ENCODE measurements around the gene SLC29A4.
"Not testable (repeated sequence)": the region's sequence is repeated elsewhere in the genome, so short reads cannot be mapped to it uniquely, and the experiment has no call there.

The SLC29A4 gene

DNA sequence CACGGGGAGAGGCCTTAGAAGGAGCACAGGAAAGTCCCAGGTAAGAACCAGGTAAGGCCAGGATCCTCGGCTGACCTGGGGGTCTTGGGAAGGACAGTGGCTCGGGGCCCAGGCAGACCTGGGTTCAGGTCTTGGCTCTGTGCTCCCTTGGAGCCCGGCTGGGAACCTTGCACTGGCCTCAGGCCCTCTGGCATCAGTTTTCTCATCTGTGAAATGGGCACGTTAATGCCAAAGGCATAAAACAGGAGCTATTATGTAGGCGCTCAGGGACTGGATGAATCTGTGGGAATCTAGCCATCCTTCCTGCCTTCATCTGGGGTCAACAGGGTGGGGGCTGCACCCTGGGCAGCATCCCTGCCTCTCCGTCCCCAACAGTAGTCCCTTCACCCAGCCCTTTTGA lies 8.3 kb upstream of the SLC29A4 start:
- no peak for DNase-seq (ENCODE audit: low read depth in 2 of 2, low spot score in 1 of 2)

DNA sequence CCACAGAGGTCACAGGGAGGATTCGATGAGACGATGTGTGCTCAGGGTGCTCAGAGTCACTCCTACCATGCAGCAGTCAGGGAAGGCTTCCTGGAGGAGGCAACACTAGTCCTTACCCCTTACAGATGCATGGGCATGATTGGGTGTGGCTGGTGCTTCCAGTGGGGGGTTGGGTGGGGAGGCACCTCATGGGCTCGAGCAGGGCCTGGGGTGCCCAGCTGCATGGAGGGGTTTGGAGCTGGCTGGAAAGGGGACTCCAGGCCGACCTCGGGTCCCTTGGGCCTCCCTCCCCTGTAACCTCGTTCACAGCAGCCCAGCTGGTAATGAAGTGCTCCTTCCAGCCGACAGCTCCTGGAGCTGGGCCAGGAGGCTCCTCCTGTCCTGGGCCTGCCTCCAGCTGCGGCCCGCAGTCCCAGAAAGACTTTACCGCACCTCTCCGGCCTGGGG lies 7.7 kb upstream of the SLC29A4 start:
- not testable (repeated sequence) for DNase-seq (ENCODE audit: low read depth in 2 of 2, low spot score in 1 of 2)

DNA sequence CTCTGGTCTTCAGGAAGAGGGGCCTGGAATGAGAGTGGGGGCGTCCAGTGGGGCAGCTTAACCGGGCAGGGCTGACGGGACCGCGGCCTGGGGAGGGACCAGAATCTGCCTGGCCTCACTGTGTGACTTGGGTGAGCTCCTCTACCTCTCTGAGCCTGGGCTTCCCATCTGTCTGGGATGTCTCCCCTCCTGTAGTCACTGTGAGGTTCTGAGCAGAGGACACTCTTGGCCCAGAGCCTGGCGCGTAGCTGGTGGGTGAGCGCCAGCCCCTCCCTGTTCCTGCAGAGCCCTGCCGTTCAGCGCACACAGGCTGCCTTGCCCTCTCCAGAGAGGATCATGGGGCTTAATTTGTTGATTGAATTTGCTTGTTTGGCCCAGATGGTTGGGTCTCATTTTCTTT lies 7.2 kb upstream of the SLC29A4 start:
- DNase-seq (ENCODE audit: low read depth in 2 of 2, low spot score in 1 of 2) = not testable (repeated sequence)

DNA sequence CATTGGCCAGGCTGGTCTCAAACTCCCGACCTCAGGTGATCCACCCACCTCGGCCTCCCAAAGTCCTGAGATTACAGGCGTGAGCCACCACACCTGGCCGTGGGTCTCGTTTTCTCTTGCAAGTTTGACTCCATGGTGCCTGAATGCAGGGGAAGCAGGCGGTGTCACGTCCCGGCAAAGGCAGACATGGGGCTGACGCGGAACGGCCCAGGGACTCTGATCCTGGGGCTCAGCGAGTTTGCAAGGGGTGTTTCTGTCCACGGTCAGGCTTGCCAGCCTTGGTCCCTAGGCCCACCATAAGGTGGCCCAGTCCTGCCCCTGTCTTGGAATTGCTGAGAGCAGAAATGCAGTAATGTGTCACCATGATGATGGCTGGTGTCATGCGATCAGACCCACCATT lies 6.6 kb upstream of the SLC29A4 start:
- not testable (repeated sequence) for DNase-seq (ENCODE audit: low read depth in 2 of 2, low spot score in 1 of 2)

DNA sequence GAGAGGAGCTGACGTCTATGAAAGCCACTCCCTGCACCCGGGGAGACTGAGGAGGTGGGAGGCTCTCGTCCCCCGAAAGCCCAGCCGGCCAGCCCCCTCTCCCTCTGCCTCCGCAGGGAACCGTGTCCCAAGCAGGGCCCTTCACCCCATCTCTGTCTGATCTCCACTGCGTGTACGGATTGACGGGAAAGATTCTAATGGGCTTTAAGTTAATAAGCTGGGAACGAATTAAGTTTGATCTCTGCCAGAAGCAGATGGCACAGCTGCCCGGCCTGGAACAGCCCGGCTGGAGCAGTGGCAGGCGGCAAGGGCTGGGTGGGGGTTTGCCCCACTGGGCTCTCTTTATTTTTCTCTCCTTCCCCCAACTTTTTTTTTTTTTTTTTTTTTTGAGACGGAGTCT lies 6.1 kb upstream of the SLC29A4 start:
- no peak for DNase-seq (ENCODE audit: low read depth in 2 of 2, low spot score in 1 of 2)

DNA sequence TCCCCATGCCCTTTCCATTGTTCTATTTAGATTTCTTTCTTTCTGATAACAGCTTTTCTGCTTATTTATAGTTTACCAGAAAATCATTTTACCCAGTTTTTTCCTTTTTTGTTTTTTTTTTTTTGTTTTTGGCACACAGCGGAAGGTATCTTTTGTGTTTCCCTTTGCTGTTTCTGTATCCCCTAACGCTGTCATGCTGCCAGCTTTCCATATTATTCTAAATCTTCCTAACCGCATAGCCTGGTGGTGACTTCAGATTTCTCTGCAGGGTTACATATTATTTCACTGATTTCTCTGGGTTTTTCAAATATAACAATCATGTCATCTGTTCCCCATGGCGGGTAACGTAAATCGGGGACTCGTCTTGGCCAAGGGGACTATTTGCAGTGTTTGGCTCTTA lies 4.0 kb upstream of the SLC29A4 start:
- no peak for DNase-seq (ENCODE audit: low read depth in 2 of 2, low spot score in 1 of 2)

DNA sequence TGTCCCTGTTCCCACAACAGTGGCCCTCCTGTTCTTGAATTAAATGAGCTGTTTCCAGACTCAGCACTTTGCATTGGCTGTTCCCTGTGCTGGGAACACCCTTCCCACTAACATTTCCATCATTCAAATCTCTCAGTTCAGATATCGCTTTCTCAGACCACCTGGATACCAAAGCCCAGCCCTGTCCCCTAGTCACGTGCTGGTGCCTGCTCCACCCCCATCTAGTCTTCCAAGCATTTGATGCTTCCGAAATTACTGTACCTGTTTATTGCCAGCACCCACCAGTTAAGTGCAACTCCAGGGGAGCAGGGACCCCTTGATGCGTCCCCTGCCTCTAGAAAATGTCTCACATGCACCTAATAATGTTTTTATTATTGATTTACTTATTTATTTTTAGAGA lies 3.0 kb upstream of the SLC29A4 start:
- no peak for DNase-seq (ENCODE audit: low read depth in 2 of 2, low spot score in 1 of 2)

DNA sequence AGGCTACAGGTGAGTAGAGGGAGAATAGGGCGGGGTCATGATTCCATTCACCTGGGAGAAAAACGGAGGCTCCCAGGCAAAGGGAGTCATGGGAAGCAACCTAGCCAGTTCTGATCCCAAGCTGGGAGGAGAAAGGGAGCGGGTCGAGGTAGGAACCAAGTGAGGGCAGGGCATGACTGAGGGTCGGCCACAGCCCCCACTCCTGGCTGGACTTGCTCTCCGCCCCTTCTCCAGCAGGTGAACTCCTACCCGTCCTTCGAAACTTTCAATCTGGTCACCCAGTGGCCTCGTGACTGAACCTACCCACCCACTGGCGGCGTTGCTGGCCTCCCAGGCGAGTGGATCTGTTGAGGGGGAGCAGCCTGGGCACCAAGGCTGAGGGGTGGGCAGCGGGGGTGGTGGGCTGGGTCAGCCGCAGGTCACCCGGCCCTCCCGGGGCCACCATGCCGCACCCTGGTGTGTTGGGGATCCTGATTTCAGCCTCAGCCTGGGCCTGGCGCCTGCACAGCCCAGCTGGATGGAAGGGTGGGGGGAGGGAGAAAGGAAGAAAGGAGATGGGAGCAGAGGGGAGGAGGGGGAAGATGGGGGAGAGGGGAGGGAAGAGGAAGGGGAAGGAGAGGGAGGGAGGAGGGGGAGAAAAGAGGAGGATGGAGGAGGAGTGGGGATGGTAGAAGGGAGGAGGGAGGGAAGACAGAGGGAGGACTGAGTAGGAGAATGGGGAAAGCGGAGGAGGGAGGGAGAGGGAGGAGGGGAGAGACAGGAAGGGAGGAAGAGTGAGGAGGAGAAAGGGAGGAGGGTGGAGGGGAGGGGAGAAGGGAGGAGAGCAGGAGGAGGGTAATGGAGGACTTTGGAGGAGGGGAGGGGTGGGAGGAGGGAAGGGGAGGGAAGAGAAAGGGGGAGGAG lies 894 bp upstream of the SLC29A4 start:
- DNase-seq (ENCODE audit: low read depth in 2 of 2, low spot score in 1 of 2) = not testable (repeated sequence)

DNA sequence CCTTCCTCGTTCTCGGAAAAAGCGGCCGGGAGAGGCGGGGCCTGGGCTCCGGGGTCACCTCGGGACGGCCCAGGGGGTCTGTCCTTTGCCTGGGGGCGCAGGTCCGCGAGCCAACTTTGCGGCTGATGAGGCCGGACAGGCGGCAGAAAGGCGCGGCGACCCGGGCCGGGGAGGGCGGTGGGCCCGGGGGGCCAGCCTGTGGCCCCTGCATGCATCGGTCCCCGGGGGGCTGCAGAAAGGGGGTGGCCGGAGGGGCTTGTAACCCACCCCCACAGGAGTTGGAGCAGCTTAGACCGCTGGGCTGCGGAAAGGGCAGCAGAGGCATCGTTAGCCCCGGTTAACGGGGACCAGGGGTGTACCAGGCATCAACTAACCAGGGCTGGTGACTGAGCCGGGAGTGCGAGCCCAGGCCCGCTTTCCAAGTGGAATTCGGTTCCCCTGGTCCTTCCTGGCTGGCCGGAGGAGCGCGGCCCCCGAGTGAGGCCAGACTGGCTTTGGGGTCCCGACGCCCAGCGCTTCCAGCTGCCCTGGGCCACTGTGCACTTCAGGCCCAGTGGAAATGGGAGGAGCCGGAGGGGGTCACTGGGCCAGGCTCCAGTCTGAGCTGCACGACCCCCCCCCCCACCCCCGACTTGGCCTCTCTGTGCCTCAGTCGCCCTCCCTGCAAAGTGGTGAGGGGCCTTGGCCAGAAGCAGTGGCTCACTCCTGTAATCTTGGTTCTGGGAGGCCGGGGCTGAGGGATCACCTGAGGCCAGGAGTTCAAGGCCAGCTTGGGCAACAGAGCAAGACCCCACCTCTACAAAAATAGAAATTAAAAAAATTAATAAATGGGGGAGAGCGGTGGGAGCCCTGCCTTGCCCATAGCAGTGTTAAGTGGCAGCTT lies 919 bp downstream of the SLC29A4 start:
- no peak for DNase-seq (ENCODE audit: low read depth in 2 of 2, low spot score in 1 of 2)

DNA sequence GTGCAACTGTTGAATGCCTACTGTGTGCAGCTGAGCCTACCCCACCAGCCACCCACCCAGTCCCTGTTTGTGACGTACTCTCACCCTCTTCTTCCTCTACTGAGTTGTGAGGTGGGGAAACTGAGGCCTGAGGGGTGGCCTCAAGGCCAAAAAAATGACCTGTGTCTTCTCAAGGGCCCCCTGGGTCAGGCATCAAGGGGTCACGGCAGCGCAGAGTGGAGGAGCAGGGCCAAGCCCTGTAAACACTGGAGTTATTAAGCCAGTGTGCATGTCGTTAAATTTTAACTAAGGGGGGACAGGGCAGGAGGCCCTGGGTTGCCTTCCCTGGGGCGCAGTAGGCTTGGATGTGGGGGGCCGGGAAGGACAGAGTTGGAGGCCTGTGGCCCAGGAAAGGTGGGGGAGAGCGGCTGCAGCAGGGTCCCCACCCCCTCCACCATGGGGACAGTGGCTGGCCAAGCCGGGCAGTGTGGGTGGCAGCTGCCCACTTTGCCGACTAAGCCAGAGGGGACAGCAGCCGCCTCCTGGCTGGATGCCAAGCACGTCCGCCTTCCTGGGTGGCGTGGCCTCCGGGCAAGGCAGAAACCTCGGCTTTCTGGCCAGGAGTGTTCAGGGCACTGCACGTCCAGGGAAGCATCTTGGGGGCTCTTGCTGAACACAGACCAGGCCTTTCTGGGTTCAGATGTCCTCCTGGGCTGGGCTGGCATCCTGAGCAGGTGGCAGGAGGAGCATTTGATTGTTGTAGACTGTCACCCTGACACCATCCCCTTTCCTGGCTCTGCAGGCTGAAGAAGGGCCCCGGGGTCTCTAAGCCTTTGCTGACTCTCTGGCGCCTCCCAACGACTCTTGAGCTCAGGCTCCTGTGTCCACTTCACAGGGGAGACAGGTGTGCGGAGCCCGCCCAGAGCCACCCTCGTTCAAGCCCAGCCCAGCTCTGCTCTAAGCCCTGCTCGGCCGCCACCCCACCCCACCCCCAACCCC lies 1.9 kb downstream of the SLC29A4 start:
- no peak for DNase-seq (ENCODE audit: low read depth in 2 of 2, low spot score in 1 of 2)

DNA sequence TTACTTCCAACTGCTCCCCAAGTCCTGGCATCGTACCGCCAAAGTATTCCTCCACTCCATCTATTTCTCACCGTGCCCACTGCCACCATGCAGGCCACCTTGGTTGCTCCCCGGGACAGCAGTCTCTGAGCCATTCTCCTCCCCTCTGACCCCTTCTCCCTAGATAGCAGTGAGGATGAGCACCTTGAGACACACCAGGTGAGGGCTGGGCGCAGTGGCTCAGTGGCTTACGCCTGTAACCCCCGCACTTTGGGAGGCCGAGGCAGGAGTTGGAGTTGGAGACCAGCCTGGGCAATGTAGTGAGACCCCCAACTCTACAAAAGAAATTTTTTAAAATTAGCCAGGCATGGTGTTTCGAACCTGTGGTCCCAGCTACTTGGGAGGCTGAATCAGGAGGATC lies 4.2 kb downstream of the SLC29A4 start:
- no peak for DNase-seq (ENCODE audit: low read depth in 2 of 2, low spot score in 1 of 2)

DNA sequence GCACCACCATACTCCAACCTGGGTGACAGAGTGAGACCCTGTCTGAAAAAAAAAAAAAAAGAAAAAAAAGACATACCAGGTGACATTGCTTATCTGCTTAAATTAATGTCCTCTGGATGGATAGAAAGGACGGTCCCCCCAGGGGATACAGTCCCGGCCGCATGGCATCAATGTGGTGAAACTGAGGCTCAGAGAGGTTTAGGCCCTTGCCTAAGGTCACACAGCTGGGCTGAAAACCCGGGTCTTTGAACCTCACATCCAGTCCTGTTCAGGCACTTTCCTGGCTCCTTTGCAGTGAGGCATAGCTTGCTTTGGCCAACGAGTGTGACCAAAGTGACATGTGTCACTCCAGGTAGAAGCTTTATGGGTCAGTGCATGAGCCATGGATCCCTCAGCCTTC lies 4.6 kb downstream of the SLC29A4 start:
- not testable (repeated sequence) for DNase-seq (ENCODE audit: low read depth in 2 of 2, low spot score in 1 of 2)

DNA sequence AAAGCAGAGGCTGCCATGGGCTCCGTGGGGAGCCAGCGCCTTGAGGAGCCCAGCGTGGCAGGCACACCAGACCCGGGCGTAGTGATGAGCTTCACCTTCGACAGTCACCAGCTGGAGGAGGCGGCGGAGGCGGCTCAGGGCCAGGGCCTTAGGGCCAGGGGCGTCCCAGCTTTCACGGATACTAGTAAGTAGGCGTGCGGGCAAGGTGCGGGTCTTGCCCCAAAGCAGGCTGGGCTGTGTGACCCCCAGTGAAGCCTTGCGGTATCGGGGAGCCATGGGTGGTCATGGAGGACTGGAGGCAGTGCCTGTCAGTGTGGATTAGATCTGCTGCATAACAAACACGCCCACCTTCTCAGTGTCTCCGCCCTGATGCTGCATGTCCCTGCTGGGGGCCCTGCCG lies 5.1 kb downstream of the SLC29A4 start:
- no peak for DNase-seq (ENCODE audit: low read depth in 2 of 2, low spot score in 1 of 2)

DNA sequence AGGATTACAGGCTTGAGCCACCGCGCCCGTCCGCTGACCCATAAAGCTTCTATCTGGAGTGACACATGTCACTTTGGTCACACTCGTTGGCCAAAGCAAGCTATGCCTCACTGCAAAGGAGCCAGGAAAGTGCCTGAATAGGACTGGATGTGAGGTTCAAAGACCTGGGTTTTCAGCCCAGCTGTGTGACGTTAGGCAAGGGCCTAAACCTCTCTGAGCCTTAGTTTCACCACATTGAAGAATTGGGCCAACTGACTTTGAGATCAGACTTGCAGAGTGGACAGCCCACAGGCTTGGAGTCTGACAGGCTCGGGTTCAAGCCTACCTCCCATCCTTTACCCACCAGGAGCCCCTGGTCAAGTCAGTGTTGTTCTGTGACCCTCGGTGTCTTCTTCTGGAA lies 5.8 kb downstream of the SLC29A4 start:
- not testable (repeated sequence) for DNase-seq (ENCODE audit: low read depth in 2 of 2, low spot score in 1 of 2)

DNA sequence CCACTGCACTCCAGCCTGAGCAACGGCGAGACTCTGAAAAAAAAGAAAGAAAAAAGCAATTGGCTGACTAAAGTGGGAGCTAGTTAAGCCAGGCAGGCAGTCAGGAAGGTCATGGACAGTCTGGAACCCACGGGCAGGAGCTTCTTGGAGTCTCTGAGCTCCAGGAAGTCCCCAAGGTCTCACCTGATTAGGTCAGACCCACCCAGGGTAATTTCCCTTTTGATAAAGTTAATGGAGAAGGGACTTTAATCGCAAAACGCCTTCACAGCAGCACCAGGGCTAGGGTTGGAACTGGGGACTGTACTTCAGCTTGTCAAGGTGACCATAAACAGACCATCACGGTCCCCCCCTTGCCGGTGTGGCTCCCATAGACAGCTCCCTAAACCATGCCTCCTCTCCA lies 6.6 kb downstream of the SLC29A4 start:
- DNase-seq (ENCODE audit: low read depth in 2 of 2, low spot score in 1 of 2) = no peak

DNA sequence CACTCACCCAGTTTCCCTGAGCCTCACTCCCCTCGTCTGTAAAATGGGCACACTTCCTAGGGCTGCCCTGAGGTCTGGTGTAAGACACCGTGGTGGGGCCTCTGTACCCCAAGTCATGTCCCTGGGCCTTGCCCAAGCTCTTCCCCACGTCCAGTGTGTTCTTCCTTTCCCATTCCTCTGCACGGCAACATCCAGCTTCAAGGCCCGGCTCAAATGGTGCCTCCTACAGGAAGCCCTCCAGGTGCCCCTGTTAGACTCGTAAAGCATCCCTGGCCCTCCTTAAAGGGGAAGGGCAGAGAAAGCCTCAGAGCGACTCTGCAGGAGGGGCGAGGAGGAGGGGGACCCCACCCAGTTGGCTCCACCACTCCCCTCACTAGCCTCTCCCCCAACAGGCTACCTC lies 8.6 kb downstream of the SLC29A4 start:
- no peak for DNase-seq (ENCODE audit: low read depth in 2 of 2, low spot score in 1 of 2)

DNA sequence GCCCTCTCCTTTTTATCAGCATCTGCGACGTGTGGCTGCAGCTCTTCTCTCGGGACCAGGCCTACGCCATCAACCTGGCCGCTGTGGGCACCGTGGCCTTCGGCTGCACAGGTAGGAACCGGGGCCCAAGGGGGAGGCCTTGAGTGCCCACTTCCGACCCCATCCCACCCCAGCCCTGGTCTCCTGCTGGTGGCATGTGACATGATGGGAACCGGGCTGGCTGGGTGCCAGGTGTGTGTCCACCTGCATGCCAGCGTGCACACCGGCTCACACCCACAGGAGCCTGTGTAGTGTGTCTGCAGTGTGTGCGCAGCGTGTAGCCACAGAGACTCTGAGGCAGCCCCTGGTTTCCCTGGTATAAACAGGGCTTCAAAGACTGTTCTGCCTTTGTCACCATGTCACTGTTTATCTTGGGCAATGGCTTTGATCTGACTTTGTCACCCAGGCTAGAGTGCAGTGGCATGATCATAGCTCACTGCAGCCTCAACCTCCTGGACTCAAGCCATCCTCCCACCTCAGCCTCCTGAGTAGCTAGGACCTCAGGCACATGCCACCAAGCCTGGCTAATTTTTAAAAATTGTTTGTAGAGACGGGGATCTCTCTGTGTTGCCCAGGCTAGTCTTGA lies 9.1 kb downstream of the SLC29A4 start:
- not testable (repeated sequence) for DNase-seq (ENCODE audit: low read depth in 2 of 2, low spot score in 1 of 2)

DNA sequence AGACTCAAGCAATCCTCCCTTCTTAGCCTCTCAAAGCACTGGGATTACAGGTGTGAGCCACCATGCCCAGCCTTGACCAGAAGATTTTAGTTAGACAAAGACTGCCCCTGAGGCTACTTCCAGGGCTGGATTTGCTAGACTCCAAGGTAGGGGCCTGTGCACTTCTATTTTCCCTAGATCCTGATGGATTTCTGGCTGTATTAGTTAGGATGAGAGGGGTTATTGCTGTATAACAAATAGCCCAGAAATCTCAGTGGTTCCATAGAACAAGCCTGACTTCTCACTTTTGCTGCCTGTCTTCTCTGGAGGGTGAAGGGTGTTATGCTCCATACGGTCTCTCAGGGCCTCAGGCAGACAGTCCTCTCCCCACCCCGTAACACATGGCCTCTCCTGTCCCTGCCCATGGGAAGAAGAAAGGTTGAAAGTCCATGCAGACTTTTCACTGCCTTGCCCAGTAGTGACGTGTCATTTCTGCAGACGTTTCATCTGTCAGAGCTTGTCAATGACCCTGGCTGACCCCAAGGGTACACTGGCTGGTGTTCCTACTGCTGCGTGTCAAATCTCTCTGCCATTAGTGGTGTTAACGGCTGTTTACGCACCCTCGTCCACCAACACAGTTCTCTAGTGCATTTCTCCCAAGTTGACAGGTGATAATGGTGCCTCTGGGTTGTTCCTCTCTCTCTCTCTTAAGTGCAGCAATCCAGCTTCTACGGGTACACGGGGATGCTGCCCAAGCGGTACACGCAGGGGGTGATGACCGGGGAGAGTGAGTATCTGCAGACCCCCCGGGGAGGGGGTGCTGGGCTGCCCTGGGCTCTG lies 11.6 kb downstream of the SLC29A4 start:
- no peak for DNase-seq (ENCODE audit: low read depth in 2 of 2, low spot score in 1 of 2)
